ENCODE data around the gene ZNF234. TPM values are rescaled to one million over a fixed set of nuclear protein-coding genes. Genes with fewer than 3 reads are reported as not detected.
"Not testable (repeated sequence)": the region's sequence is repeated elsewhere in the genome, so short reads cannot be mapped to it uniquely, and the experiment has no call there.

ZNF234 gene
- polyA plus RNA-seq, 1 donor from 2014 or later = 9.1 TPM

- Histone ChIP-seq H3K27ac (ENCODE audit: low read length) (no peak overlapping the region), H3K4me2 (ENCODE audit: low read length) (no peak overlapping the region), H3K9me2 (ENCODE audit: insufficient read depth, low read length) (no peaks in the 10 kb centered on the region), H4K20me1 (ENCODE audit: insufficient read depth) (no peaks in the 10 kb centered on the region), H2AFZ (ENCODE audit: low read depth, low read length) (no peak overlapping the region), H3K4me3 (ENCODE audit: low read length) (no peak overlapping the region), H3K9me3 (ENCODE audit: low read length) (peaks cover 4% of the 10 kb centered on the region), H3F3A (ENCODE audit: insufficient read depth, low read length, poor library complexity, severe bottlenecking) (no peaks in the 10 kb centered on the region), H3K27me3 (ENCODE audit: insufficient read depth, low read depth, low read length) (no peaks in the 10 kb centered on the region), H3K36me3 (ENCODE audit: insufficient read depth, low read length) (no peaks in the 10 kb centered on the region), H3K9ac (ENCODE audit: low read length) (no peak overlapping the region), H3K79me2 (replicated peaks; ENCODE audit: insufficient read depth, low read length) (no peaks in the 10 kb centered on the region)
- TF ChIP-seq, protein P1, sequence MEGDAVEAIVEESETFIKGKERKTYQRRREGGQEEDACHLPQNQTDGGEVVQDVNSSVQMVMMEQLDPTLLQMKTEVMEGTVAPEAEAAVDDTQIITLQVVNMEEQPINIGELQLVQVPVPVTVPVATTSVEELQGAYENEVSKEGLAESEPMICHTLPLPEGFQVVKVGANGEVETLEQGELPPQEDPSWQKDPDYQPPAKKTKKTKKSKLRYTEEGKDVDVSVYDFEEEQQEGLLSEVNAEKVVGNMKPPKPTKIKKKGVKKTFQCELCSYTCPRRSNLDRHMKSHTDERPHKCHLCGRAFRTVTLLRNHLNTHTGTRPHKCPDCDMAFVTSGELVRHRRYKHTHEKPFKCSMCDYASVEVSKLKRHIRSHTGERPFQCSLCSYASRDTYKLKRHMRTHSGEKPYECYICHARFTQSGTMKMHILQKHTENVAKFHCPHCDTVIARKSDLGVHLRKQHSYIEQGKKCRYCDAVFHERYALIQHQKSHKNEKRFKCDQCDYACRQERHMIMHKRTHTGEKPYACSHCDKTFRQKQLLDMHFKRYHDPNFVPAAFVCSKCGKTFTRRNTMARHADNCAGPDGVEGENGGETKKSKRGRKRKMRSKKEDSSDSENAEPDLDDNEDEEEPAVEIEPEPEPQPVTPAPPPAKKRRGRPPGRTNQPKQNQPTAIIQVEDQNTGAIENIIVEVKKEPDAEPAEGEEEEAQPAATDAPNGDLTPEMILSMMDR (IDR thresholded peaks at IDR 0.05; ENCODE audit: poor library complexity, severe bottlenecking) = no peak
- TF ChIP-seq TAF1 (IDR thresholded peaks at IDR 0.05; ENCODE audit: low read depth) = no peak
- no peak for TF ChIP-seq SMC3 (conservative IDR thresholded peaks at IDR 0.05; ENCODE audit: poor library complexity)
- TF ChIP-seq EZH2 (IDR thresholded peaks at IDR 0.05; ENCODE audit: borderline replicate concordance, insufficient read depth, low read length, poor library complexity, severe bottlenecking) = no peak
- TF ChIP-seq POLR2AphosphoS5 (IDR thresholded peaks at IDR 0.05) = no peak
- no peak for TF ChIP-seq EP300 (conservative IDR thresholded peaks at IDR 0.05; ENCODE audit: poor library complexity, severe bottlenecking)
Measured at GRCh38 chr19:44202974-44203373, 61.6 kb downstream of the ZNF234 start.

DNA sequence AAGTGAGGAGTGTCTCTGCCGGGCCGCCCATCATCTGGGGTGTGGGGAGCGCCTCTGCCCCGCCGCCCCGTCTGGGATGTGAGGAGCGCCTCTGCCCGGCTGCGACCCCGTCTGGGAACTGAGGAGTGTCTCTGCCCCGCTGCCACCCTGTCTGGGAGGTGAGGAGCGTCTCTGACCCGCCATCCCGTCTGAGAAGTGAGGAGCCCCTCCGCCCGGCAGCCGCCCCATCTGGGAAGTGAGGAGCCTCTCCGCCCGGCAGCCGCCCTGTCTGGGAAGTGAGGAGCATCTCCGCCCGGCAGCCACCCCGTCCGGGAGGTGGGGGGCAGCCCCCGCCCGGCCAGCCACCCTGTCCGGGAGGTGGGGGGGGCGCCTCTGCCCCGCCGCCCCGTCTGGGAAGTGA is 62.5 kb downstream of the ZNF234 start:
- H3K27me3 ChIP-seq (ENCODE audit: insufficient read depth, low read depth, low read length); H3K9ac ChIP-seq (ENCODE audit: low read length); H3K36me3 ChIP-seq (ENCODE audit: insufficient read depth, low read length); H4K20me1 ChIP-seq (ENCODE audit: insufficient read depth); H3K79me2 ChIP-seq (replicated peaks; ENCODE audit: insufficient read depth, low read length); H3K9me2 ChIP-seq (ENCODE audit: insufficient read depth, low read length); H3K4me2 ChIP-seq (ENCODE audit: low read length); H3K4me3 ChIP-seq (ENCODE audit: low read length); H3K9me3 ChIP-seq (ENCODE audit: low read length); H2AFZ ChIP-seq (ENCODE audit: low read depth, low read length); H3K27ac ChIP-seq (ENCODE audit: low read length); H3F3A ChIP-seq (ENCODE audit: insufficient read depth, low read length, poor library complexity, severe bottlenecking): not testable (repeated sequence)

- Histone ChIP-seq H2AFZ (ENCODE audit: low read depth, low read length) (no peak overlapping the region), H3K4me2 (ENCODE audit: low read length) (no peak overlapping the region), H3K27me3 (ENCODE audit: insufficient read depth, low read depth, low read length) (no peaks in the 10 kb centered on the region), H3F3A (ENCODE audit: insufficient read depth, low read length, poor library complexity, severe bottlenecking) (no peaks in the 10 kb centered on the region), H3K9me3 (ENCODE audit: low read length) (peaks cover 4% of the 10 kb centered on the region), H3K36me3 (ENCODE audit: insufficient read depth, low read length) (no peaks in the 10 kb centered on the region), H3K9me2 (ENCODE audit: insufficient read depth, low read length) (no peaks in the 10 kb centered on the region), H3K4me3 (ENCODE audit: low read length) (no peak overlapping the region), H3K9ac (ENCODE audit: low read length) (no peak overlapping the region), H3K27ac (ENCODE audit: low read length) (no peak overlapping the region), H3K79me2 (replicated peaks; ENCODE audit: insufficient read depth, low read length) (no peaks in the 10 kb centered on the region), H4K20me1 (ENCODE audit: insufficient read depth) (no peaks in the 10 kb centered on the region)
- TF ChIP-seq EZH2 (IDR thresholded peaks at IDR 0.05; ENCODE audit: borderline replicate concordance, insufficient read depth, low read length, poor library complexity, severe bottlenecking) (no peak), POLR2AphosphoS5 (IDR thresholded peaks at IDR 0.05) (no peak), RAD21 (conservative IDR thresholded peaks at IDR 0.05) (no peak), REST (IDR thresholded peaks at IDR 0.05; ENCODE audit: borderline replicate concordance) (no peak), MXI1 (conservative IDR thresholded peaks at IDR 0.05; ENCODE audit: poor library complexity, severe bottlenecking) (no peak), EP300 (conservative IDR thresholded peaks at IDR 0.05; ENCODE audit: poor library complexity, severe bottlenecking) (no peak), SMC3 (conservative IDR thresholded peaks at IDR 0.05; ENCODE audit: poor library complexity) (no peak), TAF1 (IDR thresholded peaks at IDR 0.05; ENCODE audit: low read depth) (no peak)
- TF ChIP-seq, protein P1 (IDR thresholded peaks at IDR 0.05; ENCODE audit: poor library complexity, severe bottlenecking) = no peak
Measured at GRCh38 chr19:44204772-44205171, 63.4 kb downstream of the ZNF234 start.

Data from neural cell (in vitro differentiated cells).